Stimulated activated CD4-positive, alpha-beta T cell treated with anti-CD3 and anti-CD28 coated beads, Interleukin-15, amount 100 ng/mL, for 24 hours (primary cell): ENCODE data around the gene C11orf16.
"Not testable (repeated sequence)": the region's sequence is repeated elsewhere in the genome, so short reads cannot be mapped to it uniquely, and the experiment has no call there.

Experiments
- DNase-seq: peaks from one replicate; pipeline ENCODE4 v3.0.0-alpha.2; 2020

The C11orf16 gene

DNA sequence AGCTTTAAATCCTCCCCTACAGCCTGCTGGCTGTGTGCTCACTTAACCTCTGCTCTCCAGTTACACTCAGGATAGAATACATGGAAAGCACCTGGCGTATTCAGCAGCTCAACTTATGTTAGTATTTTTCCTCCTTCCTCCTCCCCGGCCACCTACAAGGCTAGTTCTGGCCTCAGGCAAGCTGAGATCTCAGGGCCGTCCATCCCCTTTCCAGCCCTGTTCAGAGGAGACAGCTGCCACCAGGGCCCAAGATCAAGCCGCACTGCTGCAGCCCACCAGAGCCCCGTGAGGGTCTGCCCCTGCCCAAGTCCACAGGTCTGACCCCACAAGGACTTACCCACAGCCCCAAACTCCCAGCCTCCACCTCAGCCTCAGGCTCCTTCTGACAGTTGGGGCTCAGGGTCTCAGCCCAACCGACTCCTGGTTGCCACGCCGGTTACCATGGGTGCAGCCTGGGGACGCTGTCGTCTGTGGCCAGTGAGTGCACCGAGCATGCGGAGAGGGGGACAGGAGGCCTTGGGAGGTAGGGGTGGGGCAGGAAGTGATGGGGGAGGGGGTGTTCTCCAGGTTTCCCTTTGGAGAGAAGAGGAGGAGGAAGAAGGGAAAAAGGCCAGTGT lies at the start of gene C11orf16:
C11orf16 (minus strand) TSS at position 384 of the 617 bp plus-strand sequence. CDS start 639 bp downstream, outside the sequence.
- DNase-seq = no peak

DNA sequence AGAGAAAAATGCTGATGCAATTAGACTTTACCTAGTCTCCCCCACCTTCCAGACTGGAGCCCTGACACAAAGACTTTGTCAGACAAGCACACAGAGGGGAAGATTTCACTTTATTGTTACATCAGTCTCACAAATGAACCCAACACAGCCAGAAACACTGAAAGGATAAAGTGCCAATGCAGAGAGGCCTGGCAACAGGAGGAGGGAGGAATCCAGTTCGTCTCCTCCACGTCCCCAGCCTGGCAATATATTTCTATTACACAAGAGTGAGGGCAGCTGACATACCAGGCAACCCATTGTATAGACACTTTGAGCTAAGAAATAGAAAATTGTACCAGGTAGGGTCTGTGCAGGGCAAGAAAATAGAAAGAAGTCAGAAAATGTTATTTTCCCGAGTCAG lies 47.7 kb upstream of the C11orf16 start:
- DNase-seq = no peak

- DNase-seq = not testable (repeated sequence)
Observed at GRCh38 chr11:8979365-8979764, 46.6 kb upstream of the C11orf16 start.

DNA sequence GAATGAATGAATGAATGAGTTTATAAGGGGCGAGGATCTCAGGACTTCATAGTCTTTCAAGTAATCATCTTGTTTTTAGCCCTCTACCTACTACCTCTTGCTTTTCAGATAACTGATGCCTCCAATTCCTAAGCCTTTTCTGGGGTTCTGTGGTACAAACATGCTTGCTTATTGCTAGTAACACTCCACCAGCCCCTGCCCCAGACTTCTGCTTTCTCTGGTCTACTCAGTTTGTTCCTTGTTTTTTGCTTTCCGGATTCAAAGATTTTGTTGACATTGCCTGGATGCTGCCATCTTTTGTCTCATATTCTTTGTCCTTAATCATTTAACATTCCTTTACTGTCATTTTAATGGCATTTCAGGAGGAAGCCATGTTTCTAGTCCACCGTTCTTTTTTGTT lies 40.4 kb upstream of the C11orf16 start:
- DNase-seq = no peak

- DNase-seq = no peak
Observed at GRCh38 chr11:8971924-8972316, 39.2 kb upstream of the C11orf16 start.

- DNase-seq = no peak
Observed at GRCh38 chr11:8971196-8971923, 38.6 kb upstream of the C11orf16 start.

- no peak for DNase-seq
Observed at GRCh38 chr11:8967184-8967583, 34.4 kb upstream of the C11orf16 start.

DNA sequence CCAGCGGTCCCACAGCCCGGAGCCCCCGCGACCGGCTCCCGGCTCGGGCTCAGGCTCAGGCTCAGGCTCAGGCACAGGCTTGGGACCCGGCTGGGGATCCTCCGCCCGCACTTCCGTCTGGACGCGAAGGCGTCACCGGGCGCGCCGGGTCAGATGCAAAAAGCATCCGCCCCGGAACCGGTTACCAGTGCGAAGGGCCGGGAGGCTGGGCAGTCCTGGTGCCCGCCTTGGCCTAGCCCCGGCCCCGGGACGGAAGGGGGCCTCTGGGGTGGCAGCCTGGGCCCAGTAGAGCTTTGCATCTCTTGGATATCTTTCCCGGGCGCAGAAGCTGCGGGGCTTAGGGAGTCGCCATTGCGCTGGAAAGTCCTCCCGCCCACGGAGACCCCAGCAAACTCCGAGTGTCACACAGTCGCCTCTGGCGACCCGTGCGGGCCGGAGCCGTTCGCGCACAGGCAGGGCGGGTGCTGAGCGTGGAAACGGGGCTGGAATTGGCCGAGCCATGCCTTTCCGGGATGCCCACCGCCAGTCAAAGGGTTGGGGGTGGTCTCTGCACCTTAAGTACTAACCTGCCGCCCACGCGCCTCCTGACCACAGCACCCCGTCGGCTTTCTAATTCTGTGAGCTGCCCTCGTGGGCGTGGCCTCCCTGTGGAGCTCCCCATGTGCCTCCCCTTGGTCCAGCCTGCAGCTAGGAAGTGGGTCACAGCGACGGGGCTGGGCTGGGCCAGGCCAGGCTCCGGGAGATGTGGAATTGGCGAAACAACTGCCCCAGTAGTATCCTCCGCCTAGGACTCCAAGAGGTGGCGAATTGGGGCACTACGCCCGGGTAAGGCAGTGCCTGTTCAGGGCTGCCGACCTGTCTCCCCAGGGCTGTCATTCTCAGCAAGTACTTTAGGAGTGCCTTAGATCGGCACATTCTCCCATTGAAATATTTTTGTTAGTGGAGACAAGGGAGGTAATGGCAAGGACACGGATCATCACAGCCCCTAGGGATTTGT lies 31.9 kb upstream of the C11orf16 start, which contains the start of gene TMEM9B:
TMEM9B (minus strand) TSS at position 119 of the 997 bp plus-strand sequence. CDS start 129 bp downstream, outside the sequence.
- DNase-seq = peak; percentile 92

DNA sequence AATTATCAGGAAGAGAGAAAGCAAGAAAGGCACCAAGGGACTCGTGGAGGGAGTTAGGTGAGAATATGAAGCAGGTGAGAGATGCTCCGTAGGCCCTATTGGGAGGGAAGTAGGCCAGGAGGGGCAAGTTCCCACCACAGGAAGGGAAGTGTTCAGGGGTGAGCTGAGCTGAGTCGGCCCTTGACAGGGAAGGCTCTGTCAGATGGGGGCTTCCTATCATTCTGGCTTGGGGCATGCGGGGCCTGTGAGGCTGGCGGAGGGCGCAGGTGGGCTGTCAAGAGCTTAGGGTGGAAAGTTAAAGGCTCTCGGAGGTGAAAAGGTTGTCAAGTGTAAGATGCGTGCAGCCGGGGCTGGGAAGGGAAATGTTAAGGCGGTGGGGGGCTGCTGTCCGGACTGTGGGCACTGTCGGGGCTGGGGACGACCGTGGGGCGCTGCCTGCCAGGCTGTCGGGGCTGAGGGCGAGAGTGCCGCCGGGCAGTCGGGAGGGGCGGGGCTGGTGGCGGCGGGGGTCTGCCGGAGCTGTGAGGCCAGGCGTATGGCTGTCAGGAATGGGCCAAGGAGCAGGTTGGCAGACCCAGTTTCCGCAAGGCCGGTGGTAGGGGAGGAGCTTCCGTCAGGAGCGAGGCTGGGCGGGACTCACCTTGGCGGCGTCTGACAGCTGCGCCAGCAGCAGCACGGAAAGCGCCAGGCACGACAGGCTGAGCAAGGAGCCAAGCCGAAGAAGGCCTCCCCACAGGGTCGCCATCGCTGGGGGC lies 31.0 kb upstream of the C11orf16 start:
- peak; percentile 89 for DNase-seq

DNA sequence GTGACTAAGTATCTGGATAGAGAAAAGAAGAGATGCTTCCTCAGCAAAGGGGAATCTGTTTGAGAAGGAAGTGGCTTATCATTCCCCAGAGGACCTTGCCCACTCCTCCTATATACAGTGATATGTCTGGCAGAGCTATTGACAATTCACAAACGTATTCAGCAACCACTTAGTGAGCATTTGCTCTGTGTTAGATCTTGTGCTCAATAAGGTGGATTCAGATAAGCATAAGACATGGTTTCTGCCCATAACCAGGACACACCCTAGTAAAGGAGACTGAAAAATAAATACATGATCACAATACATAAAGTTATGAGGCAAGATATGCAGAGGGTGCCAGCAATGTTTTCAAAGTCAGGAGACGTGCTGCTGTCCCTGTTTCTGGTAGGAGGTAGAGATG lies 30.1 kb upstream of the C11orf16 start:
- DNase-seq = no peak

GRCh38 chr11:8961401-8961800 lies 28.7 kb upstream of the C11orf16 start:
- DNase-seq = no peak

DNA sequence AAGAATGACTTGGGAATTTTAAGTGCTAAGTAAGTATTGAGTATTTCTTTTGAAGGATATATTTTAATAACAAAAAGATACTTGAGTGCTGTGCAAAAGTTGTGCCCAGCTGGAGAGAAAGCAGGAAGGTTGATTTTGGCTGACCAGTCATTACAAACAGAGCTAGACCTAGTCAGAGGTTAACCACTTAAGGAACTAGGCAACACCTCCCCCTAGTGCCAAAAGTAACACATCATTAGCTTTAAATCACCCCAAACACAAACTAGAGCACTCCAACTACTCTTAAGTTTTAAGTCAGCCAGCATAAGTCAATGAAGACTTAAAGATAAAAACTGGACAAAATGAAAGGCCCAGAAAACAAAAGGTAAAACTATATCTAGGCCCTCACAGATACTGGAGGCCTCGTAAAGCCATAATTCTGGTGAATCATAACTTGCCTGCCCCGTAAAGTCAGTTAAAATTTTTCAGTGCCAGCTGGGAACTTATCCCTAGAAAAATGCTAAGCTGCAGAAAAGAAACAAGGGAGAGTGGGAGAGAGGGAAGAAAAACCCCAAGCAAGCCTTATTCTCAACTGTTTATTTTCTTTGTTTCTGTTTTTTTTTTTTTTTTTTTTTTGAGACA lies 26.9 kb upstream of the C11orf16 start:
- DNase-seq = peak; percentile 28

DNA sequence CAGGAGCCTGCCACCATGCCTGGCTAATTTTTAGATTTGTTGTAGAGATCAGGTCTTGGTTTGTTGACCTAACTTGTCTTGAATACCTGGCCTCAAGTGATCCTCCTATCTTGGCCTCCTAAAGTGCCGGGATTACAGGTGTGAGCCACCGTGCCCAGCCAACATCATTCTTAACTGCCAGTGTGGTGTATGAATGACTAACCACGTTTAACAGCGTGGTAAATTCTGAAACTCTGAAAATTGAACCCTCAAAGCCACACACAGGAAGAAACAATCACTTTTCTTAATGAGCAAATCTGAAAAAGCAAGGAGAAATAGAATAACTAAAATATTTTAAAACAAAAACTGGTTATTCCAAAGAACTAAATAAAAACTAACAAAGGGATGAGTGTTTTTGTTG lies 24.1 kb upstream of the C11orf16 start:
- DNase-seq = no peak

DNA sequence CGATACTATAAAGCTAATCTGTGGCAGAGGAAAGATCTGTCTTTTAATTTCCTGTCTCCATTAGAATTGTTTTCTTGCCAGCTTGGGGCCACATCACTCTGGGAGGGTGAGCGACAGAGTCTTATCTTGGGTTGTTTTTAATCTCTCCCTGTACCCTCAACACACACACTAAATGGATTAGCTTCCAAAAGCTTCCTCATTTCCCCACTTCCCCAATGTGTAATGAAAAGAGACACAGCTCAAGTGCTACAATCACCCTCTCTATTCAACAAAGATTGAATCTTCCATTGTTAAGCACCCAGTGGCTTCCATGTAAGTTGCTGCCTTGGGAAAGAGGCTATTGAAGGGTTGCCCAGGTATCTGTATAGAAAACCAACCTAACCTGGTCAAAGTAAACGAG lies 16.1 kb upstream of the C11orf16 start:
- DNase-seq = no peak

DNA sequence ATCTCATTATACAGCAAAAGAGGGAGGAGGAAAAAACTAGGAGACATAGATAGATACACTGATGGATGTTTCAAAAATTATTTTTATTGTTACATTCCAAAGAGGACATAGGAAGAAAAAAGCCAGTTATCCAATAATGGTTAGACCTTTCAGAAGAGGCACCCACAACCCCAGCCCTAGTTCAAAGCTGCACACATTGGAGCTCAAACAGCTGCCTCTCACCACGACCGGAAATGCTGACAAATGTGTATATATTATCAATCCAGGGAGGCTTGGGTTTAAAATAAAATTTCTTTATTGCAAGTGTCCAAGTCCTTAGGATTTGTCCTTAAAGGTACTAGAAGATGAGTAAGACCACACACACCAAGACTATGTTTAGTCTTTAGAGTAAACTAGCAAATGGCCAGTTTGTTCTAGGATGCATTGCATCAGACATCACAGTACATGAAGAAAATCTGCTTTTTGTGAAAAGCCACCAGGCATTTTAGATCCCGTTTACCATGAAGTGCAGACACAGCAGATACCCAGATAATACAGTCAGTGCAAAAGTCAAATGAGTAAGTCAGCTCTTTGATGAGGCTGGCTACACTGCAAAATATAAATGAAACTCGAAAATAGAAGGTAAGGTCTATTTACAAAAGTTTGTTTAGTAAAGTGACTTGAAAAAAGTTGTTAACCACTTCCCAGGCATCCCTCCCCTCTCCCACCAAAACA lies 14.6 kb upstream of the C11orf16 start:
- DNase-seq = no peak

DNA sequence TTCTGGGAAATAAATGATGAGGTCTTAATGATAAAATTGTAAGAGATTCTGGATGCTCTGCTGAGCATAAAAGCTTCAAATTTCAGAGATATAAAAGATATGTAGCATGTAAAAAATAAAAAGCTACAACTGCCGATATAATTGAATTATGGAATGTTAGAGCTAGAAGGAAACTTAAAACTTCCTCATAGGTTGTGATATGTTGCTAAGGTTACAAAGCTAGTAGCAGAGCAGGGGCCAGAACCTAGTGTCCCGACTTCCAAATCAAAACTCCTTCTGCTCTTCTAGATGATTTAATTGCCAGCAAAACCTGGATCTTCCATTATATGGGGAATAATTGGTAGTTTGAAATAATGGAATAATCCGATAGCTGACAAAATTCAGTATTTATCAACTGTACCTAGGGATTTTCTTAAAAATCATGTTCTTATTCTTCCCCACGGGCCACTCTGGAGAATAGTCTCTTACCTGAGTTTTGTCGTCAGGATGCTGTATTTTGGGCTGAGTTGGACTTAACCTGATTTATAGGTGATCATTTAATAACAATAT lies 9.8 kb upstream of the C11orf16 start, which contains the start of gene ASCL3:
ASCL3 (minus strand) TSS at position 499 of the 549 bp plus-strand sequence. CDS start 4,855 bp downstream, outside the sequence.
- no peak for DNase-seq

- no peak for DNase-seq
Observed at GRCh38 chr11:8941341-8942103, 8.8 kb upstream of the C11orf16 start.

GRCh38 chr11:8937659-8938058 lies 4.9 kb upstream of the C11orf16 start:
- no peak for DNase-seq

DNA sequence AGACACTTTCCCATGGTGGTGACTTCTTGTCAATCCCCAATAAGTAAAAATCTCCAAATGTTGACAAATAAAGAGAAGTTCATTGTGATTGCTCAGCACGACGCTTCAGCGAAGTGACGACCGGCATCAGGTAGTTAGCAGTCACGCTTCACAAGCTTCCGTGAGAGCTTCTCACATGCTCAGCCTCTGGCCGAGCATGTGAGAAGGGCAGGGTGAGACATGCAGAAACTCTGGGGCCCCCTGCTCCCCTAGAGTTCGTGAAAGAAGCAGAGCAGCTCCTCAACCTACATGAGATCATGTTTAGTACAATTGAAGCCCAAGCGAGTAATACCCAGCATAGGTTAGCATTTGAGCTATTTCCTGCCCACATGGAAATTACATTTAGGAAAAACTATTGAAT lies 4.4 kb upstream of the C11orf16 start:
- no peak for DNase-seq

- not testable (repeated sequence) for DNase-seq
Observed at GRCh38 chr11:8935789-8936188, 3.0 kb upstream of the C11orf16 start.
